Dedifferentiated amniotic fluid mesenchymal stem cell (primary cell): ENCODE results near the gene SEPTIN1.
"Not testable (repeated sequence)": the region's sequence is repeated elsewhere in the genome, so short reads cannot be mapped to it uniquely, and the experiment has no call there.

Experiments
- DNase-seq: peaks from one replicate; pipeline ENCODE4 v3.0.0-alpha.2; 2016; ENCODE audit errors: extremely low spot score

SEPTIN1 gene

DNA sequence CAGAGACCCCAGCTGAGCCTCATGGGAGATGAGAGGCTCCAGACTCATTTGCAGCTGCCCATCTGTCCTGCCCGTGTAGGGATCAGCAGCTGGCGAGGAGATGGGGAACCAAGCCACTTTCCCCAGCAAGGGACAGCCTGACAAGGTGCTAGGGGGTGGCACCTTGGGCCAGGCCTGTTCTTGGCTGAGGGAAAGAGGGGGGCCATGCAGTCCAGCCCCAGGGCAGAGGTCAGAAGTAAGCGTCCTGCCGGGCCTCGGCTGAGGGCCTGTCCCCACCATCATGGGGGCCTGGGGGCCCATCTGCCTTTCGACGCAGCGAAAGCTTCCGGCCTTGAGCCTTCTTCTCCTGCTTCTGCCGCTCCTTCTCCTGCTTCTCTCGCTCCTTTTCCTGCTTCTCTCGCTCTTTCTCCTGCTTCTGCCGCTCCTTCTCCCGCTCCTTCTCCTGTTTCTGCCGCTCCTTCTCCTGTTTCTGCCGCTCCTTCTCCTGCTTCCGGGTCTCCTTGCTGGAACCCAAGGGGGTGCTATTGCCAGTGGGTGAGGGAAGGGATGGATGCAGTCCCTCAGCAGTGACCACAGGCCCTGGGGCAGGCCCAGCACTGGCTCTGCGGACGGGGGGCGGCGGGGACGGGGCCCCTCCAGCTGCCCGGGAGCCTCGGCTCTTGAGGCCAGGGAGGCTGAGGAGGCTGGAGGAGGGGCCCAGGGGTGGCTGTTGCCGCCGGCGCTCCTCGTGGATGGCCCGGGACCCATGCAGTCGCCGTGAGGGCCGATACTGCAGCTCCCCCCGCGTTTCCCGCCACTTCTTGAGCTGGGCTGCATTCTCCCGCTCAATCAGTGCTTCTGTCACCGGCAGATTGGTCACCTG, 24.4 kb downstream of the SEPTIN1 start:
- no peak for DNase-seq

DNA sequence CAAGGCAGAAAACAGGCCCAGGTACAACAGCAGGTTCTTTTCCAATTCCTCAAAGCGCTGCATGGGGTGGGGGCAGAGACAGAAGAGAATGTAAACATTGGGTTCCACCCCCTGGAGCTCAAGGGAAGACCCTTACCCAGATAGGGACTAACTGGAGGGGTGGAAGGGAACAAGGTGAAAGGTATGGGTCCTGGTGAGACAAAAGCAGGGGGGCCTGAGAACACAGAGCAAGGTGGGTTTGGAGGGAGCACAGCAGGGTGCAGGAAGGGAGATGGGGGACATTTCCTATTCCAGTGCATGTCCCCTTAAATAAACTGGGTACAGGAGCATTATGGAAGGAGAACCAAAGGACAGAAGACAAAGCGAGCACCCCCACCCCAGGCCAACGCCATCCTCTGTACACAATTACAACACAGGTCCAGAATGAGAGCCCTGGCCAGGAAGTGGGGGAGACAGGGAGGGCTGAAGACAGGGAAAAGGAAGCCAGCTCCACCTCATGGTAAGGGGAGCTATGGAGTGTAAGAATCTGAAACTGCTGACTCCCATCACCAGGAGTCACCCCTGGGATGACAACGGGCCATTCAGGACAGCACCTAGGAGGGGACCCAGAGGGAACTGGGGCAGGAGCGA, 25.2 kb downstream of the SEPTIN1 start:
- no peak for DNase-seq

DNA sequence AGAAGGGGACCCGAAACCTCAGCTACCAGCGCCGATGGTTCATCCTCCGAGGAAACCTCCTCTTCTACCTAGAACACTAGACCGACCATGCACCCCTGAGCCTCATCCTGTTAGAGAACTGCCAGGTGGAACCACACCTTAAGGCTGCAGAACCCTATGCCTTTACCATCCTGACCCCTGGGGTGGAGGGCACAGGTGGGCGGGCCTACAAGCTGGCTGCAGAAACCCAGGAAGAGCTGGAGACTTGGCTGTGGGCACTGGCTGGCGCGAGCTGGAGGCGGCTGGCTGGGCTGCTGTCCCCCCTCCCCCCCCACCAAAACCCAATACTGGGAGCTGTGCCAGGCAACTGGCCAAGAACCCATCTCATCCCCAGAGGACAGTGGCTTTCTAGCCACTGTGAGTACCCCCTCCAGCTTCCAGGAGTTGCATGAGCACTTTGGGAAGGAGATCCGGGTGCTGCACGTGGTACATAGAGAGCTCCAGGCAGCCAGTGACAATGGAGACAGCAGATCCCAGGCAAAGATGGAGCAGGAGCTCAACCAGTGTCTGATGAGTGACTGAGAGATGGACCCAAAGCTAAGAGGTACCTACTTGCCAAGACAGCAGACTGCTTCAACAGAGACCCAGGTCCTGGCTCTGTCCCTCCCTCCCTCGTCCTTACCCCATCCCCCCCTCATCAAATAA, 25.8 kb downstream of the SEPTIN1 start:
- DNase-seq = no peak

DNA sequence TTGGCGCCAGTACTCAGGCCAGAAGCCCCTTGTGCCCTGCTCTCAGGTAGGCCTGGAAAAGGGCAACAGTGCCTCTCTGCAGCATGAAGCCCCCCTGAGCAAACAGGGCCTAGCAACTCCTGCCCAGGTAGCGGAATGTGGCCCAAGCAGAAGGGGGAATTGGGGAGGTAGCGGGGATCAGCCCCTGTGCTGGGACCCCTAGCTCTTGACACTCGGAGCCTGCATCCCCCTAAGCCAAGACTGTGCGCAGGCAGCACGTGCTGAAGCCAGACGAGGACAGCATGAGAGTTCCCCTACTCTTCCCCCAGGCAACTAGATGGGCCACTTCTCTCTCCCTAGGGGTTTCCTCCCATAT, 26.4 kb downstream of the SEPTIN1 start:
- DNase-seq = no peak

DNA sequence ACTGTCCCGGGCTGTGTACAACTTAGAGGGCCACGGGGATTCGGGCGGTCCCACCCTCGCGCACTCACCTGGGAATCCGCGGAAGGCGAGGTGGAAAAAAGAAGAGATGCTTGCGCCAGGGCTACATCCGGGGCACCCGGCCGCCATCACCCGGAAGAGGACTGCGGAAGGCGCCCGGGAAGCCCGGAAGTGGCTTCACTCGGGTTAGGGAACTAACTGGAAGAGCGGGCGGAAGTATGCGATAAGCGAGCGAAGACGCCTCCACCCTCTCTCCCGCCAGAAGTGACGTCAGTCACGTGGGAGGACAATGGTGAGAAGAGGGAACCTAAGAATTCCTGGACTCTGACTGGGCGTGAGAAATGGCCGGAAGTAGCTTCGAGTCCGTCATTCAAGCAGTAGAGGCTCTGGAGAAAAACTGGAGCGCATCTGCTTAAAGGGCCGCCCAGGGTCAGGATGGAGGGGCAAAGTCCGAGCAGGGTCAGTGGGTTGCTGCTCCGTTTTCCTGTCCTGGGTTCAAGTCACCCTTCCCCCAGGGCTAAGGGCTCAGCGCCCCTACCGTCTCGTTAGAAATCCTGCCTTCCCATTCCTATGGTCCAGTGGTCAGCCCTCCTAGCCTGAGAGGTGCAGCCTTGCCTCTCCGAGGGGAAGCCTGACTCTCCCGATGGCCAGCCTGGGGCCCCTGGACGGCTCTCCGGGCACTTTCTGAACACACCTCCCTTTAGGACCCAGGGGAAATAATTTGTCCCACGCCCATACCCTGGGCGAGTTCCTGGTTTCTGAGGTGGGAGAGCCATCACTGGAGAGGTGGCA, 27.0 kb downstream of the SEPTIN1 start, which contains the start of gene CD2BP2:
Gene CD2BP2 (minus strand): TSS at position 165 of the 810 bp plus-strand sequence. CDS start 627 bp downstream, outside the sequence.
- DNase-seq = peak; percentile 98

DNA sequence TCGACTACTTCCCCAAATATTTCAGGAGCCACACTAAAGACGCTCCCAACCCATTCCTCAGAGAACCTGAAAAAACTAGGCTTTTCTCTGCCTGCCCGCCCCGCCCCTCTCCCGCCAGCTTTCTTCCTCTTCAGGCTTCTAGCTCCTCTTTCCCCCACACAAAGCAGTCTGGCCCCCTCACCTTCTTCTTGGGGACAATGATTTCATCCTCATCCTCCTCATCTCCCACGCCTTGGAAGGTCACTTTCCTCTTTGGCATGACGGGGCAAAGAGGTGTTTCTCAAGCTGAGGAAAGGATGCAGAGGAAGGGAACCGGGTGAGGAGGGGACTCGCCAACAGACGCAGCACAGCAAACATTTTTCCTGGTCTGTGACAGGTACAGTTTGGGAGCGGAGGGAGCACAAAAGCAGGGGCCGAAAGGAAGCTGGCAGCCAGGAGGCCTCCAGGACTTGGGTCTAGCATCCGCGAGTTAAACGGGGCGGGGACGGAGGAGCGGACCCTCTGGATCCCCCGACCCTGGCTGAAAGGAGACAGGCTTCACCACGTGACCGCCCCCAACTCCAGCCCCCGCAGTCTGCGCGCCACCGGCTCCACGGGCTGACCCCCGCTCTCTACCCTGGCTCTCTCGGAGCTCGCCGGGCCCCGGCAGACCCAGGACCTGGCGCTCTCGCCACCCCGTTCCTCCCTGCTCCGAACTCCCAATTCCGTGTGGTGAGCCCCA, 27.8 kb downstream of the SEPTIN1 start:
- DNase-seq = no peak

DNA sequence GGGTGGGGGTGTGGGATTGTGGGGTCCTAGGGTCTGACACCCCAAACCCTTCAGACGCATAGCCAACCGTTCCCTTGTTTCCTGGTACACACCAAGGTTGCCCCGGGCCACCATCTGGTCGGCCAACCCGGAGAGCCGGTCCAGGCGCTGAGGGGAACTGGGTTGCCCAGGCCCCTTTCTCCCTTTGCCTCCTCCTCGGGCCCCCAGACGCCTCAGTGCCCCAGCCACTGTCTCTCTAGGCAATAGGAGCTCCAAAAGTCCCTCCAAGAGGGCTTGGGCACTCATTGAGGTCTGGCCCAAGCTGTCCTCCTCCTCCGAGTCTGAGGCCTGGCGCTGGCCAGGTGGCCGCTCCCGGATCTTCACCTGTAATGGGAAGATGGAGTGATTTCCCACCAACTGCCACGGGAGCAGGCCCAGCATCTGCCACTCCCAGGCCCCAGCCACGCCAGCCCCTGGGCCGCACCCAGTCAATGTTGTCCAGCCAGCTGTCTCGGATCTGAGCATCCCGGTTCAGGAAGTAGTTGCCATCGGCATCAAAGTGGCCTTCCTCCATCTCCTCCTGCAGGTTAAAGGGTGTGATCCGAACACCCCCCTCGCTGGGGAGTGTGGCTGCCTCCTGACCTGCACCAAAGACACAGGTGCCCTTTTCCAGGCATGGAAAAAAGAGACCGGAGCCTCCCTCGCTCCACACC, 28.8 kb downstream of the SEPTIN1 start:
- no peak for DNase-seq

DNA sequence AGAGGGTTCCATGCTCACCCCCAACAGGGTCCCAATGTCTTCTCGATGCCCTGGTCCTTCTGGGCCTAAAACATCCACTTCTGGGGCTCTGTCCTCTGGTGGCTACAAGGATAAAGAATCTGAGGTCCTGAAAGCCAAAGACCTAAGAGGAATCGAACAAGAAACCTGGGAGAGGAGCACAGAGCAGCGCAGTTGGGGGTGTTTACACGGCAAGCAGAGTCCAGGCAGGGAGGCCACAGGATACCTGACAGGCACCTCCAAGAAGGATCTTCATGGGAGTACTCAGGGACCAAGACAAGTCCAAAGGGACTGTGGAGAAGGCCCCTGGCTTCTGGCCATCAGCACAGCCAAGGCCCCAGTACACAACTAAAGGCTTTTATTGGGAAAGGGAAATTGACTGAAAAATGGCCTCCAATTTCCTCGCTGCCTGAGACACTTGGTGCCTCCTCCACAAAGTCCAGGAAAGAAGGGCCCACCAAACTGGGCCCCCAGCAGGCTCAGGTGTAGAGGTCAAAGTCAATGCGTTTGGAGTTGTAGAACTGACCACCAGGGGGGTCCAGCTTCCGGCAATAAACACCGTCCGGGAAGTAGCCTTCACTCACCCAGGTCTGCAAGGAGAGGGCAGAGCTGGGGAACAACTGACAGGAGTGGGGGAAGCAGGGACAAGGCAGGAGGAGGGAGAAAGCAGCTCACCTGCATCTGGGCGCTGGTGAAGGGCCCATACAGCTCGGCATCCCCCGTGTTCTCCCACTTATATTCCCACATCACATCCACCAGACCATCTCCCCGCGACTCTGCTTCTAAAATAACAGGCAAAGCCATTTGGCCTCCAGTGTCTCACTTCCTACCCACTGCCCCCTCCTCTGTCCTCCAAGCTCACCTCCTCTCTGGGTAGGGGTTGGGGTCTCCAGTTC, 29.6 kb downstream of the SEPTIN1 start:
- DNase-seq = no peak

DNA sequence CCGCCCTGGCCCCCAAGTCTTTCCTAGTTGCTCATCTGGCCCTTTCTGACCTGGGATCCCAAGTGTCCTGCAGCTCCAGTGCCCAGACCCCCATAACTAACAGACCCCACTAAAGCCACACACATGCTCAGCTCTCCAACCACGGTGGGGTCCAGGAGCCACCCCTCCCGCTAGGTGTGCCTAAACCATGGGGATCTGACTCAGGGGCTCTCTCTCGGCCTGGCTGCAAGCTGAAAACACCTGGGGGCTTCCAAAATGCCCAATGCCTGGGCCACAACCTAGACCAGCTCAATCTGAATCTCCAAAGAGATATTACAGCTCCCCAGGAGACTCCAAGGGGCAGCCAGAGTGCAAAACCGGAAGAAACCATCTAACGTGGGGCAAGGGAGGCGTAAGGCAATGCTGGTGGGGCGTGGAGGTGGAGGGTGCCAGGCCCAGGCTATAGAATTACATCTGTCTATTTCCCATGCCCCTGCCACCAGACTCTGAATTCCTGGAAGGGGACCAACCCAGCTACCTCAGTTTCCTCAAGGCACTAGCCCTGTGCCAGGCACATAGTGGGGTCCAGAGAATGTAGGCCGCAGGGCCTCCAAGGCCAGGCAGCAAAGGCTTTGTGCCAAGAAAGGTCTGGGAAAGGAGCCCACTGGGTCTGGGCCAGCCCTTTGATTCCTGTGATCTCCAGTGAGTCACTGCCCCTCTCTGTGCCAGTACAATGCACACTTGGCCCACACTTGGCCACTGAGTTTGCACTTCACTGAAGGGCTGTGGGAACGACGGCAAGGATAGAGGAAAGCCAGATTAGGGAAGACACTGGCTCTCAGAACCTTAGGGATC, 30.6 kb downstream of the SEPTIN1 start:
- peak; percentile 63 for DNase-seq

DNA sequence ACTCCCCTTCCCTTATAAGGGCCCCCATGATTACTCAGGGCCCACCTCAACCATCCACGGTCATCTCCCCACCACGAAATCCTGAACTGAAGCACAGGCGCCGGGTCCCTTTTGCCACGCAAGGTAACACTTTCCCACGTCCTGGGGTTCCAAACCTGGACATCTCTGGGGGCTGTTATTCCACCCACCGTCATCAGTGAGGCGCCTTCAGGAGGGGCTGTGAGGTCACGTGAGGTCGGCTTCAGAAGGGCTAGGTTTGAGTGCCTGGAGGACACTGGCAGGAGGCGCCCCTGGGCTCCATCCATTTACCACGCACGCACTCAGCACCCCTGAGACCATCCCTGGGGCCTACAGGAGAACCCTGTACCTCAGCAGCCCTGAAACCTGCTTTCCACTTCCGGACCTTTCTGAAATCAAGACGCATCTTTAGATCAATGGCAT, 31.3 kb downstream of the SEPTIN1 start:
- DNase-seq = no peak

DNA sequence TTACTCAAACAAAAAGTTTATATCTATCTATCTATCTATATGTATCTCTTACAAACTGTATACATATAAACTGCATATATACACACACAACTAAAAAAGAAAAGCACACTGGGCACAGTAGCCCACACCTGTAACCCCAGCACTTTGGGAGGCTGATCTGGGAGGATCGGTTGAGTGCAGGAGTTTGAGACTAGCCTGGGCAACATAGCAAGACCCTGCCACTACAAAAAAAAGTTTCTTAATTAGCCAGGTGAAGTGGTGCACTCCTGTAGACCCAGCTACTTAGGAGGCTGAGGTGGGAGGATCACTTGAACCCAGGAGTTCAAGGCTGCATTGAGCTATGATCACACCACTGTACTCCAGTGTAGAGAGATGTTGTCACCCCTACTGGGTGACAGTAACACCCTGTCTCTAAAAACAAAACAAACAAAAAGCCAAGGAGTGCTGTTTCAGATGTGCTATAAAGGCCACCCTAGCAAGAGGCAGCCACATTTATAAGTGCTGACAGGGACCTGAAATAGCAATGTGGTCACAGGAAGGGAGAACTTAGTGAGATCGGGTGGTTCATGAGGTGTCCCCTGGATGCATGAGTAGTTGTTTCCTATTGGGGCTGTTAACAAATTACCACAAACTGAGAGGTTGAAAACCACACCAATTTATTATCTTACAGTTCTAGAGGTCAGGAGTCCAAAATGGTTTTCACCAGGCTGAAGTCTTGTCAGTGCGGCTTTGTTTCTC, 32.1 kb downstream of the SEPTIN1 start:
- DNase-seq = no peak

DNA sequence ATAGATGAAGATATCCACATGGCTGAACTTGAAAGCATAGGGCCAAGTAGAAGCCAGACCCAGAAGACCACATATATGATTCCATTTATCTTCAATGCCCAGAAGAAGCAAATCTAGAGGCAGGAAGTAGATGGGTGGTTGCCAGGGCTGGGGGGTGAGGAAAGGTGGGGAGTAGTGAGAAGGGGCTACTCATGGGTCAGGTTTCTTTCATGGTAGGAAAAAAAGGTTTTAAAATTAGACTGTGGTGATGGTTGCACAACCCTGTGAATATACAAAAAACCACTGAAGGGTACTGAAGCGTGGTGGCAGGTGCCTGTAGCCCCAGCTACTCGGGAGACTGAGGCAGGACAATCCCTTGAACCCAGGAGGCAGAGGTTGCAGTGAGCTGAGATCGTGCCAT, 32.7 kb downstream of the SEPTIN1 start:
- DNase-seq = no peak

DNA sequence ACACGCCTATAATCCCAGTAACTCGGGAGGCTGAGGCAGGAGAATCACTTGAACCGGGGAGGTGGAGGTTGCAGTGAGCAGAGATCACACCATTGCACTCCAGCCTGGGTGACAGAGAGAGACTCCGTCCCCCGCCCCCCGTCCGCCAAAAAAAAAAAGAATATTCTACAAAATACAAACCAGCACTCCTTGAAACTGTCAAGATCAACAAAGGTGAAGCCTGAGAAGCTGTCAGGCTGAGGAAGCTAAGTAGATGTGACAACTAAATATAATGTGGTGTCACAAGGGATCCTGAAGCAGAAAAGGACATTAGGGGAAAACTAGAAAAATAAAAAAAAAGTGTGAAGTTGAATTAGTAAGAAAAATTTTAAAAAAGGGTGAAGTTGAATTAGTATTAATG, 33.4 kb downstream of the SEPTIN1 start:
- no peak for DNase-seq

DNA sequence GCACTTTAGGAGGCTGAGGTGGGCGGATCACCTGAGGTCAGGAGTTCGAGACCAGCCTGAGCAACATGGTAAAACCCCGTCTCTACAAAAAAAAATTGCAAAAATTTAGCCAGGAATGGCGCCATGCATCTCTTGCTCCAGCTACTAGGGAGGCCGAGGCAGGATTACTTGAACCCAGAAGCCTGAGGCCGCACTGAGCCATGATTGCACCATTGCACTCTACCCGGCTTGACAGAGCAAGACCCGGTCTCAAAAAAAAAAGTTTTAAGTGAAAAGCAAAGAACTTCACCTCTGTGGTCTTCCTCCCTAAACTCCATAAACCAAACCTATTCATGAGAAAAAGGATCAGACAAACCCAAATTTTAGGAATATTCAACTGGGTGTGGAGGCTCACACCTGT, 34.2 kb downstream of the SEPTIN1 start:
- no peak for DNase-seq

DNA sequence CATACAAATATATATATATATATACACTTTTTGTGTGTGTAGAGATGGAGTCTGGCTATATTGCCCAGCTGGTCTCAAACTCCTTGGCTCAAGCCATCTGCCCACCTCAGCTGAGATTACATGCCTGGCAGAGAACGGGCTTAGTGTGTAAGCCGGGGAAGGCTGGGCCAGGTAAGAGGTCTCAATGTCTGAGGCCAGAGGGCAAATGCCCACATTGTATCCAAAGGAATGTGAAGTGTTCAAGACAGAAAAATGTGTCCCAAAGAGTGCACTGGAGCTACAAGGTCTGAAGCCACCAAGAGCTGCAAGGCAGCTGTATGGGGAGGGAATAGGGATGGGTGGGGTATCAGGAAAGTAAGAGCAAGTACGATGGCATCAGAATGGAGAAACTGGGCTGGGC, 36.1 kb downstream of the SEPTIN1 start:
- no peak for DNase-seq

DNA sequence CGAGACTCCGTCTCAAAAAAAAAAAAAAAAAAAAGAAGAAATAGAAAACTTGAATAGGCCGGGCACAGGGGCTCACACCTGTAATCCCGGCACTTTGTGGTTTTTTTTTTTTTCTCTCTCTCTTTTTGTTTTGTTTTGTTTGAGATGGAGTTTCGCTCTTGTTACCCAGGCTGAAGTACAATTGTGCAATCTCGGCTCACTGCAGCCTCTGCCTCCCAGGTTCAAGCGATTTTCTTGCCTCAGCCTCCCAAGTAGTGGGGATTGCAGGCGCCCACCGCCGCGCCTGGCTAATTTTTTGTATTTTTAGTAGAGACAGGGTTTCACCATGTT, 38.9 kb downstream of the SEPTIN1 start:
- not testable (repeated sequence) for DNase-seq

DNA sequence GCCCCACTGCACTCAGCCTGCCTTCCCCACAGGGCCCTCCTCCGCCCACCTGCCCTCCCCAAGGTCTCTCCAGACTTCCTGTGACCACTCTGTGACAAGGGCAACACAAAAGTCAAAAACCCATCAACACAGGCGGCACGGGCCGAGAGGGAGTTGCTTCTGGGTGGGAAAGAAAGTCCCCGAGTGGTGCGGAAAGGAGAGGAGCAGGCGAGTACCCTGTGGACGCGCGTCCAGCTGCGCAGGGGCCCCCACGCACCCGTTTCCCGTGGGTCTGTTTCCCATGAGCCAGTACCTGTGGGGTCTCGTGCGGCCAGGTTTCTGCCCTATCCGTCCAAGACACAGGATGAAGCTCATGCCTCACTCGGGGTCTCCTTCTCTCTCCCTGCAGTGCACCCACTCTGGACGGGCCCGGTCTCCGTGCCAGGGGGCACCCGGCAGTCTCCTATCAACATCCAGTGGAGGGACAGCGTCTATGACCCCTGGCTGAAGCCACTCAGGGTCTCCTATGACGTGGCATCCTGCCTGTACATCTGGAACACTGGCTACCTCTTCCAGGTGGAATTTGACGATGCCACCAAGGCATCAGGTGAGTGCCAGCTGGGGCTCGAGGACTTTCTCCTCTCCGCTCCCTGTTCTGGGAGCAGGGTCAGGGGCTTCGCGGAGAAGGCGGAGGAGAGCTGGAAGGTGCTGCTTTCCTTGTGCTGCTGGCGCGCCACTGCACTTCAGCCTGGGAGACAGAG, 39.4 kb downstream of the SEPTIN1 start:
- no peak for DNase-seq
